Trophoblast cell (in vitro differentiated cells and primary cell): ENCODE data around the gene CACNA1H.

Experiments used
- DNase-seq, 2 donors: peaks; one replicate each; pipeline ENCODE4 v3.0.0-alpha.2; 2016
- H2AFZ ChIP-seq: 2 replicates; pipeline ENCODE4 v1.6.1; 2013; ENCODE audit warnings: low read length, moderate library complexity, mild to moderate bottlenecking; ENCODE audit not compliant: insufficient read depth, poor library complexity
- H2AK5ac ChIP-seq: 2 replicates; pipeline ENCODE4 v1.6.1; 2013; ENCODE audit warnings: mild to moderate bottlenecking, low read length
- H2BK120ac ChIP-seq: 2 replicates; pipeline ENCODE4 v1.6.1; 2013; ENCODE audit warnings: low read length, mild to moderate bottlenecking, moderate library complexity; ENCODE audit not compliant: insufficient read depth, poor library complexity
- H2BK12ac ChIP-seq: 2 replicates; pipeline ENCODE4 v1.6.1; 2013; ENCODE audit warnings: mild to moderate bottlenecking, low read length, moderate library complexity
- H2BK5ac ChIP-seq: 2 replicates; pipeline ENCODE4 v1.6.1; 2013; ENCODE audit warnings: low read length, low read depth, moderate library complexity, mild to moderate bottlenecking; ENCODE audit not compliant: poor library complexity
- H3K14ac ChIP-seq: 2 replicates; pipeline ENCODE4 v1.6.1; 2013; ENCODE audit warnings: mild to moderate bottlenecking, low read length
- H3K18ac ChIP-seq: 2 replicates; pipeline ENCODE4 v1.6.1; 2013; ENCODE audit warnings: mild to moderate bottlenecking, low read length
- H3K23ac ChIP-seq: 2 replicates; pipeline ENCODE4 v1.6.1; 2013; ENCODE audit warnings: low read length
- H3K27ac ChIP-seq: 2 replicates; pipeline ENCODE4 v1.5.1; 2013; ENCODE audit warnings: low read depth, mild to moderate bottlenecking, inconsistent platforms, low read length, moderate library complexity
- H3K27me3 ChIP-seq: 2 replicates; pipeline ENCODE4 v1.6.1; 2013; ENCODE audit warnings: inconsistent platforms, mild to moderate bottlenecking, low read length, moderate library complexity; ENCODE audit not compliant: insufficient read depth
- H3K36me3 ChIP-seq, 2 experiments: 1 replicate in 1 of 2; 2 replicates in 1 of 2; pipeline ENCODE4 v1.6.1; 2013; ENCODE audit warnings: low read length in 2 of 2, mild to moderate bottlenecking in 2 of 2, moderate library complexity in 1 of 2; ENCODE audit not compliant: insufficient read depth in 2 of 2, control insufficient read depth in 1 of 2
- H3K4ac ChIP-seq: 2 replicates; pipeline ENCODE4 v1.6.1; 2013; ENCODE audit warnings: low read depth, mild to moderate bottlenecking, low read length, moderate library complexity
- H3K4me1 ChIP-seq, 2 experiments: 1 replicate in 1 of 2; 2 replicates in 1 of 2; pipeline ENCODE4 v1.6.1; 2013; ENCODE audit warnings: low read length in 2 of 2, mild to moderate bottlenecking in 2 of 2, moderate library complexity in 1 of 2; ENCODE audit not compliant: insufficient read depth in 2 of 2, control insufficient read depth in 1 of 2
- H3K4me2 ChIP-seq: 2 replicates; pipeline ENCODE4 v1.6.1; 2013; ENCODE audit warnings: inconsistent platforms, mild to moderate bottlenecking, low read length, moderate library complexity
- H3K4me3 ChIP-seq: 2 replicates; pipeline ENCODE4 v1.5.1; 2013; ENCODE audit warnings: mild to moderate bottlenecking, low read depth, low read length, inconsistent platforms
- H3K79me1 ChIP-seq: one replicate; pipeline ENCODE4 v1.6.1; 2013; ENCODE audit warnings: low read length
- H3K79me2 ChIP-seq: 2 replicates; pipeline ENCODE4 v1.6.1; 2013; ENCODE audit warnings: low read length, mild to moderate bottlenecking; ENCODE audit not compliant: control insufficient read depth, insufficient read depth, poor library complexity
- H3K9ac ChIP-seq: 2 replicates; pipeline ENCODE4 v1.6.1; 2013; ENCODE audit warnings: mild to moderate bottlenecking, low read length
- H3K9me3 ChIP-seq: 2 replicates; pipeline ENCODE4 v1.6.1; 2013; ENCODE audit warnings: low read depth, mild to moderate bottlenecking, control low read depth, inconsistent platforms, low read length; ENCODE audit not compliant: insufficient read depth
- H4K12ac ChIP-seq: 2 replicates; pipeline ENCODE4 v1.6.1; 2013; ENCODE audit warnings: low read depth, mild to moderate bottlenecking, low read length, moderate library complexity
- H4K8ac ChIP-seq: 2 replicates; pipeline ENCODE4 v1.6.1; 2013; ENCODE audit warnings: low read depth, mild to moderate bottlenecking, low read length, moderate library complexity
- H4K91ac ChIP-seq: one replicate; pipeline ENCODE4 v1.6.1; 2013; ENCODE audit warnings: low read depth, mild to moderate bottlenecking, low read length, moderate library complexity
- WGBS: extraction: QIAGEN DNeasy Blood & Tissue Kit; methylation state at CpG from one replicate; pipeline ENCODE4 v1.1.7; 2013; ENCODE audit warnings: missing lambda C conversion rate; ENCODE audit not compliant: insufficient read length, insufficient coverage; ENCODE audit errors: extremely low coverage; 5-methylcytosine and 5-hydroxymethylcytosine counted together

CACNA1H gene

GRCh38 chr16:1176280-1176897 is 23.5 kb downstream of the CACNA1H start:
- no peak overlapping the region for H4K8ac ChIP-seq
- no peak overlapping the region for H3K27ac ChIP-seq
- H2BK120ac ChIP-seq, result no peak overlapping the region
- no peak for DNase-seq
- peaks cover 2% of the 10 kb centered on the region for H3K9me3 ChIP-seq
- no peak overlapping the region for H4K12ac ChIP-seq
- no peaks in the 10 kb centered on the region for H3K79me1 ChIP-seq
- no peak overlapping the region for H3K4me2 ChIP-seq
- no peaks in the 10 kb centered on the region for H3K79me2 ChIP-seq
- H2BK12ac ChIP-seq, result no peak overlapping the region
- no peak overlapping the region for H3K18ac ChIP-seq
- no peak overlapping the region for H2BK5ac ChIP-seq
- H2AK5ac ChIP-seq, result no peak overlapping the region
- no peak overlapping the region for H3K4ac ChIP-seq
- no peak overlapping the region for H3K23ac ChIP-seq
- no peaks in the 10 kb centered on the region for H3K36me3 ChIP-seq
- no peak overlapping the region for H4K91ac ChIP-seq
- no CpG with 5 or more reads among the region's 24 CpGs for WGBS
- no peaks in the 10 kb centered on the region for H3K4me1 ChIP-seq
- no peak overlapping the region for H2AFZ ChIP-seq
- H3K27me3 ChIP-seq, result no peaks in the 10 kb centered on the region
- H3K9ac ChIP-seq, result no peak overlapping the region
- H3K4me3 ChIP-seq, result no peak overlapping the region
- no peak overlapping the region for H3K14ac ChIP-seq

GRCh38 chr16:1177053-1177452 is 24.1 kb downstream of the CACNA1H start:
- no peaks in the 10 kb centered on the region for H3K79me1 ChIP-seq
- no peak overlapping the region for H4K91ac ChIP-seq
- no peaks in the 10 kb centered on the region for H3K27me3 ChIP-seq
- H3K4ac ChIP-seq, result no peak overlapping the region
- H2AK5ac ChIP-seq, result no peak overlapping the region
- no peak overlapping the region for H4K8ac ChIP-seq
- H3K4me1 ChIP-seq, result peaks cover 0 to 4% of the 10 kb centered on the region in 2 experiments
- H2BK12ac ChIP-seq, result no peak overlapping the region
- no peak overlapping the region for H3K27ac ChIP-seq
- peaks cover 2% of the 10 kb centered on the region for H3K9me3 ChIP-seq
- DNase-seq, result no peak
- WGBS, result no CpG with 5 or more reads among the region's 19 CpGs
- no peak overlapping the region for H3K9ac ChIP-seq
- H2BK5ac ChIP-seq, result no peak overlapping the region
- H2AFZ ChIP-seq, result no peak overlapping the region
- no peaks in the 10 kb centered on the region for H3K36me3 ChIP-seq
- no peak overlapping the region for H3K23ac ChIP-seq
- no peak overlapping the region for H4K12ac ChIP-seq
- H2BK120ac ChIP-seq, result no peak overlapping the region
- H3K4me2 ChIP-seq, result no peak overlapping the region
- no peak overlapping the region for H3K4me3 ChIP-seq
- H3K18ac ChIP-seq, result no peak overlapping the region
- no peaks in the 10 kb centered on the region for H3K79me2 ChIP-seq
- H3K14ac ChIP-seq, result no peak overlapping the region

GRCh38 chr16:1177750-1178149 is 24.8 kb downstream of the CACNA1H start:
- no CpG with 5 or more reads among the region's 13 CpGs for WGBS
- no peak overlapping the region for H4K91ac ChIP-seq

GRCh38 chr16:1178295-1178910 is 25.5 kb downstream of the CACNA1H start:
- Histone ChIP-seq H3K27me3 (no peaks in the 10 kb centered on the region), H4K91ac (no peak overlapping the region), H3K23ac (no peak overlapping the region), H3K79me1 (peaks cover 2% of the 10 kb centered on the region), H2BK5ac (no peak overlapping the region), H2AFZ (no peak overlapping the region), H2BK12ac (no peak overlapping the region), H3K79me2 (no peaks in the 10 kb centered on the region), H3K4ac (no peak overlapping the region), H4K12ac (no peak overlapping the region), H3K18ac (no peak overlapping the region), H3K4me1 (peaks cover 5 to 10% of the 10 kb centered on the region in 2 experiments), H3K4me2 (no peak overlapping the region), H3K27ac (no peak overlapping the region), H4K8ac (no peak overlapping the region), H3K9me3 (peaks cover 2% of the 10 kb centered on the region), H3K4me3 (no peak overlapping the region), H3K36me3 (no peaks in the 10 kb centered on the region), H3K9ac (no peak overlapping the region), H2AK5ac (no peak overlapping the region), H2BK120ac (no peak overlapping the region), H3K14ac (no peak overlapping the region)
- no CpG with 5 or more reads among the region's 21 CpGs for WGBS
- no peak for DNase-seq

More at GRCh38 chr16:1177750-1178149, 24.8 kb downstream of the CACNA1H start:
- Histone ChIP-seq H2BK12ac (no peak overlapping the region), H3K4me2 (no peak overlapping the region), H2AK5ac (no peak overlapping the region), H2BK5ac (no peak overlapping the region), H3K9me3 (peaks cover 2% of the 10 kb centered on the region), H3K4me3 (no peak overlapping the region), H3K27me3 (no peaks in the 10 kb centered on the region), H2AFZ (no peak overlapping the region), H3K4me1 (peaks cover 5 to 10% of the 10 kb centered on the region in 2 experiments), H4K12ac (no peak overlapping the region), H3K79me2 (no peaks in the 10 kb centered on the region), H3K14ac (no peak overlapping the region), H4K8ac (no peak overlapping the region), H3K4ac (no peak overlapping the region), H3K79me1 (peaks cover 2% of the 10 kb centered on the region), H3K27ac (no peak overlapping the region), H3K23ac (no peak overlapping the region), H3K18ac (no peak overlapping the region), H3K9ac (no peak overlapping the region), H3K36me3 (no peaks in the 10 kb centered on the region), H2BK120ac (no peak overlapping the region)
- no peak for DNase-seq
